ENCODE measurements around the gene GNAQ. TPM values are rescaled to one million over a fixed set of nuclear protein-coding genes. Genes with fewer than 3 reads are reported as not detected.
A peak's percentile ranks its signal among the peaks of the same experiment; 100 is the strongest.

Gene GNAQ
- total and polyA plus RNA-seq, 2 of the 13 experiments (the other 11 are each of a cell fraction or from before 2014, with no cell fraction given) = 16.5 to 17.7 TPM

- TF ChIP-seq REST (IDR thresholded peaks at IDR 0.05; ENCODE audit: borderline replicate concordance in 1 of 2, low read depth in 1 of 2, low read length in 2 of 2) (no peak), KDM4B (CRISPR knock-in tag; IDR thresholded peaks at IDR 0.05) (no peak), ETV6 (CRISPR knock-in tag; conservative IDR thresholded peaks at IDR 0.05) (no peak), ZFP90 (CRISPR knock-in tag; IDR thresholded peaks at IDR 0.05; ENCODE audit: borderline replicate concordance) (no peak), CHD4 (IDR thresholded peaks at IDR 0.05; ENCODE audit: borderline replicate concordance, low read length) (no peak; the same call in 1 of the 2 replicates), SP1 (IDR thresholded peaks at IDR 0.05) (no peak), SP1 (CRISPR knock-in tag; IDR thresholded peaks at IDR 0.05) (no peak), ZNF607 (CRISPR knock-in tag; IDR thresholded peaks at IDR 0.05; ENCODE audit: borderline replicate concordance) (no peak), NCOR1 (IDR thresholded peaks at IDR 0.05; ENCODE audit: borderline replicate concordance, low read length) (peak; percentile 60), PAWR (CRISPR knock-in tag; IDR thresholded peaks at IDR 0.05; ENCODE audit: borderline replicate concordance) (no peak), SP140L (CRISPR knock-in tag; IDR thresholded peaks at IDR 0.05; ENCODE audit: borderline replicate concordance) (no peak), ZNF776 (CRISPR knock-in tag; IDR thresholded peaks at IDR 0.05) (no peak), ZNF569 (CRISPR knock-in tag; IDR thresholded peaks at IDR 0.05; ENCODE audit: borderline replicate concordance) (no peak), EED (CRISPR knock-in tag; IDR thresholded peaks at IDR 0.05) (no peak), ZNF549 (CRISPR knock-in tag; IDR thresholded peaks at IDR 0.05) (no peak), FOSL2 (CRISPR knock-in tag; IDR thresholded peaks at IDR 0.05) (peak; percentile 61)
- TF ChIP-seq, protein P1, sequence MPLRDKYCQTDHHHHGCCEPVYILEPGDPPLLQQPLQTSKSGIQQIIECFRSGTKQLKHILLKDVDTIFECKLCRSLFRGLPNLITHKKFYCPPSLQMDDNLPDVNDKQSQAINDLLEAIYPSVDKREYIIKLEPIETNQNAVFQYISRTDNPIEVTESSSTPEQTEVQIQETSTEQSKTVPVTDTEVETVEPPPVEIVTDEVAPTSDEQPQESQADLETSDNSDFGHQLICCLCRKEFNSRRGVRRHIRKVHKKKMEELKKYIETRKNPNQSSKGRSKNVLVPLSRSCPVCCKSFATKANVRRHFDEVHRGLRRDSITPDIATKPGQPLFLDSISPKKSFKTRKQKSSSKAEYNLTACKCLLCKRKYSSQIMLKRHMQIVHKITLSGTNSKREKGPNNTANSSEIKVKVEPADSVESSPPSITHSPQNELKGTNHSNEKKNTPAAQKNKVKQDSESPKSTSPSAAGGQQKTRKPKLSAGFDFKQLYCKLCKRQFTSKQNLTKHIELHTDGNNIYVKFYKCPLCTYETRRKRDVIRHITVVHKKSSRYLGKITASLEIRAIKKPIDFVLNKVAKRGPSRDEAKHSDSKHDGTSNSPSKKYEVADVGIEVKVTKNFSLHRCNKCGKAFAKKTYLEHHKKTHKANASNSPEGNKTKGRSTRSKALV (CRISPR knock-in tag; IDR thresholded peaks at IDR 0.05) = no peak; the same call in 1 of the 2 replicates
- TF ChIP-seq, protein P2, sequence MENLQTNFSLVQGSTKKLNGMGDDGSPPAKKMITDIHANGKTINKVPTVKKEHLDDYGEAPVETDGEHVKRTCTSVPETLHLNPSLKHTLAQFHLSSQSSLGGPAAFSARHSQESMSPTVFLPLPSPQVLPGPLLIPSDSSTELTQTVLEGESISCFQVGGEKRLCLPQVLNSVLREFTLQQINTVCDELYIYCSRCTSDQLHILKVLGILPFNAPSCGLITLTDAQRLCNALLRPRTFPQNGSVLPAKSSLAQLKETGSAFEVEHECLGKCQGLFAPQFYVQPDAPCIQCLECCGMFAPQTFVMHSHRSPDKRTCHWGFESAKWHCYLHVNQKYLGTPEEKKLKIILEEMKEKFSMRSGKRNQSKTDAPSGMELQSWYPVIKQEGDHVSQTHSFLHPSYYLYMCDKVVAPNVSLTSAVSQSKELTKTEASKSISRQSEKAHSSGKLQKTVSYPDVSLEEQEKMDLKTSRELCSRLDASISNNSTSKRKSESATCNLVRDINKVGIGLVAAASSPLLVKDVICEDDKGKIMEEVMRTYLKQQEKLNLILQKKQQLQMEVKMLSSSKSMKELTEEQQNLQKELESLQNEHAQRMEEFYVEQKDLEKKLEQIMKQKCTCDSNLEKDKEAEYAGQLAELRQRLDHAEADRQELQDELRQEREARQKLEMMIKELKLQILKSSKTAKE (CRISPR knock-in tag; IDR thresholded peaks at IDR 0.05; ENCODE audit: borderline replicate concordance) = no peak
- TF ChIP-seq, protein P3, sequence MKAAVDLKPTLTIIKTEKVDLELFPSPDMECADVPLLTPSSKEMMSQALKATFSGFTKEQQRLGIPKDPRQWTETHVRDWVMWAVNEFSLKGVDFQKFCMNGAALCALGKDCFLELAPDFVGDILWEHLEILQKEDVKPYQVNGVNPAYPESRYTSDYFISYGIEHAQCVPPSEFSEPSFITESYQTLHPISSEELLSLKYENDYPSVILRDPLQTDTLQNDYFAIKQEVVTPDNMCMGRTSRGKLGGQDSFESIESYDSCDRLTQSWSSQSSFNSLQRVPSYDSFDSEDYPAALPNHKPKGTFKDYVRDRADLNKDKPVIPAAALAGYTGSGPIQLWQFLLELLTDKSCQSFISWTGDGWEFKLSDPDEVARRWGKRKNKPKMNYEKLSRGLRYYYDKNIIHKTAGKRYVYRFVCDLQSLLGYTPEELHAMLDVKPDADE (CRISPR knock-in tag; IDR thresholded peaks at IDR 0.05) = no peak
These were observed 223.5 kb downstream of the GNAQ start (continued) for GRCh38 chr9:77807846-77808750.

Data from HepG2 (cell line).